ENCODE measurements around the gene DUOXA2. TPM values are rescaled to one million over a fixed set of nuclear protein-coding genes. Genes with fewer than 3 reads are reported as not detected.

DUOXA2 gene
- total and polyA plus RNA-seq, 2 of the 4 experiments (the other 2 are of a cell fraction), result not detected

DNA sequence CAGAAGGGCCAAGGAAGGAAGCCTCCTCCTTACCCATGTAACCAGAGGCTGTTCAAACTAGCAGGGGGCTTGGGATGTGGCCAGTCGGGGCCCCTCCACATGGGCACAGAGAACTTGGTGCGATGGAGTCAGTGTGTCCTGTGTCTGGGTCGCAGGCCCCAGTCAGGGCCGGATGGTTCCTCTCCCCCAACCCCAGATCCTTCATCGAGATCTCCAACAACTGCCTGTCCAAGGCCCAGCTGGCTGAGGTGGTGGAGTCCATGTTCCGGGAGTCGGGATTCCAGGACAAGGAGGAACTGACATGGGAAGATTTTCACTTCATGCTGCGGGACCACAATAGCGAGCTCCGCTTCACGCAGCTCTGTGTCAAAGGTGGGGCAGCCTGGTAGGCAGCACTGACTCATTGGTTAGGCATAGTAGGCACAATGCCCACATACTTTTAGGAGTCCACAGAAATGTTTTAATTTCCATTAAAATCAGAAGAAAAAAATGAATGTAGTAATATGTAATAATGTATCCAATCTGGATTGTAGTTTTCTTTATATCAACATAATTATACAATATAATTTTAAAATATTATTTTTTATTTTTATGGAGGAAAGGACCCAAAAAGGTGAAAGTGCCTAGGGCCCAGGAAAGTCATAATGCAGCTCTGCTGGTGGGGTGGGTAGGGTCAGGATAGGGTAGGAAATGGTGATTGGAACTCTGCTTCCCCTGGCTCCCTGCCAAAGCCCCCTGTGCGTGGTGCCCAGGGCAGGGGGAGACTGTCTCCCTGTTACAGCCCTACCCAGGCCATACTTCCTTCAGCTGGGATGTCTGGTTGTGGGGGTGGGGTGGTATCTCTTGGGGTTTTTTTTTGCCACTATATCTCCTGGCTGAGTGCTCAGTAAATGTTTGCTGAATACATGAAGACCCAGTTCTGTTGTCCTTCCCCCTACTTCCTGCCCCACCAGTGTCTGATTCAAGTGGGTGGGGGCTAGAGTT, 34.2 kb downstream of the DUOXA2 start:
- dilution Hi-C loops (cut with HindIII; ENCODE audit: low sequenced_read_pairs, unreplicated experiment), result no loop called here
- intact Hi-C loops (cut with micrococcal nuclease), result no loop called here
- H4K5ac ChIP-seq (ENCODE audit: low read depth, low read length), result no peak overlapping the region
- no peak for ATAC-seq (ENCODE audit: low read depth)
- no peak overlapping the region for H3K18ac ChIP-seq (ENCODE audit: low read depth, low read length)
- BruUV-seq (replicated peaks), result no TSS peak
- H2AK9ac ChIP-seq (replicated peaks; ENCODE audit: low read depth, low read length, poor library complexity), result peak overlapping the region; percentile 65
- no peak overlapping the region for H3K56ac ChIP-seq (ENCODE audit: extremely low read depth, insufficient read depth, low read length)
- DNase-seq, result no peak
- WGBS, 2 experiments (ENCODE audit: extremely low coverage in 2 of 2, insufficient read length in 1 of 2), result no CpG with 5 or more reads among the region's 12 CpGs
- H2BK5ac ChIP-seq (ENCODE audit: low read depth, low read length, poor library complexity, severe bottlenecking), result no peak overlapping the region
- H3K4me1 ChIP-seq (ENCODE audit: control insufficient read depth, insufficient read depth, low read length), result no peaks in the 10 kb centered on the region; the same call in 1 of the 2 replicates
- no peak overlapping the region; the same call in 1 of the 2 replicates for H2AK5ac ChIP-seq (ENCODE audit: low read depth, low read length)
- H3K14ac ChIP-seq (replicated peaks; ENCODE audit: low read depth, low read length), result no peak overlapping the region
- no peaks in the 10 kb centered on the region for H3K9me3 ChIP-seq (ENCODE audit: control insufficient read depth, insufficient read depth, low read length)
- H2AFZ ChIP-seq (replicated peaks; ENCODE audit: low read length, poor library complexity), result no peak overlapping the region
- ChIA-PET POLR2A (ENCODE audit: unreplicated experiment) (no interaction called here), CTCF (no interaction called here)
- no peak overlapping the region for H2BK20ac ChIP-seq (ENCODE audit: low read depth, low read length)
- H3K27me3 ChIP-seq (ENCODE audit: control insufficient read depth, insufficient read depth, low read length), result peaks cover 9% of the 10 kb centered on the region; the same call in 1 of the 2 replicates
- no peak overlapping the region for H3K23ac ChIP-seq (ENCODE audit: low read depth, low read length)
- in situ Hi-C loops (cut with MboI; ENCODE audit: low sequenced_read_pairs), result no loop called here
- no peak overlapping the region for H3K9ac ChIP-seq (ENCODE audit: low read depth, low read length)
- no peaks in the 10 kb centered on the region for H3K9me1 ChIP-seq (ENCODE audit: insufficient read depth, low read length)
- no peak overlapping the region for H2BK15ac ChIP-seq (ENCODE audit: low read depth, low read length)
- no peak overlapping the region for H4K8ac ChIP-seq (ENCODE audit: low read depth in 2 of 2, low read length in 2 of 2)
- no peak overlapping the region for H3K4me3 ChIP-seq (ENCODE audit: insufficient read depth, low read depth, low read length)
- no peak overlapping the region for H4K91ac ChIP-seq (ENCODE audit: insufficient read depth, low read depth, low read length)
- no peaks in the 10 kb centered on the region for H4K20me1 ChIP-seq (ENCODE audit: insufficient read depth, low read length)
- no peaks in the 10 kb centered on the region for H3K79me1 ChIP-seq (ENCODE audit: low read depth in 1 of 2, low read length in 2 of 2)
- H2BK120ac ChIP-seq (ENCODE audit: low read depth, low read length), result no peak overlapping the region
- no peak overlapping the region for H3K27ac ChIP-seq (ENCODE audit: insufficient read depth, low read length)
- H3K4ac ChIP-seq (ENCODE audit: low read depth, low read length), result no peak overlapping the region
- H3K4me2 ChIP-seq (ENCODE audit: low read depth, low read length), result no peak overlapping the region
- H3K36me3 ChIP-seq (ENCODE audit: control insufficient read depth, insufficient read depth, low read length), result no peaks in the 10 kb centered on the region
- no peak for TF ChIP-seq POLR2A (IDR thresholded peaks at IDR 0.05; ENCODE audit: low read depth, low read length)
- TF ChIP-seq CEBPB (IDR thresholded peaks at IDR 0.05; ENCODE audit: low read depth, low read length), result no peak
- no peak for TF ChIP-seq SMC3 (IDR thresholded peaks at IDR 0.05; ENCODE audit: low read depth, low read length)
- TF ChIP-seq RAD21 (IDR thresholded peaks at IDR 0.05; ENCODE audit: low read length), result no peak
- TF ChIP-seq RFX5 (IDR thresholded peaks at IDR 0.05; ENCODE audit: low read depth, low read length), result no peak
- no peak for TF ChIP-seq MAZ (IDR thresholded peaks at IDR 0.05; ENCODE audit: borderline replicate concordance, low read depth, low read length)
- TF ChIP-seq CTCF (conservative IDR thresholded peaks at IDR 0.05; ENCODE audit: low read depth, low read length), result no peak
- TF ChIP-seq MAFK (IDR thresholded peaks at IDR 0.05; ENCODE audit: low read depth, low read length), result no peak
- TF ChIP-seq MXI1 (IDR thresholded peaks at IDR 0.05; ENCODE audit: borderline replicate concordance, low read depth, low read length), result no peak
- TF ChIP-seq NFE2L2 (IDR thresholded peaks at IDR 0.05; ENCODE audit: low read depth, low read length), result no peak
- TF ChIP-seq, protein P1, sequence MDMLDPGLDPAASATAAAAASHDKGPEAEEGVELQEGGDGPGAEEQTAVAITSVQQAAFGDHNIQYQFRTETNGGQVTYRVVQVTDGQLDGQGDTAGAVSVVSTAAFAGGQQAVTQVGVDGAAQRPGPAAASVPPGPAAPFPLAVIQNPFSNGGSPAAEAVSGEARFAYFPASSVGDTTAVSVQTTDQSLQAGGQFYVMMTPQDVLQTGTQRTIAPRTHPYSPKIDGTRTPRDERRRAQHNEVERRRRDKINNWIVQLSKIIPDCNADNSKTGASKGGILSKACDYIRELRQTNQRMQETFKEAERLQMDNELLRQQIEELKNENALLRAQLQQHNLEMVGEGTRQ (IDR thresholded peaks at IDR 0.05; ENCODE audit: low read depth, low read length), result no peak
- TF ChIP-seq RCOR1 (IDR thresholded peaks at IDR 0.05; ENCODE audit: insufficient replicate concordance, low read length), result no peak
- TF ChIP-seq CHD1 (IDR thresholded peaks at IDR 0.05; ENCODE audit: low read depth, low read length), result no peak
- no peak for TF ChIP-seq FOS (IDR thresholded peaks at IDR 0.05; ENCODE audit: low read depth, low read length)
- no peak for TF ChIP-seq ELK1 (IDR thresholded peaks at IDR 0.05; ENCODE audit: borderline replicate concordance, low read depth, low read length)
